Left lobe of liver (tissue), 1 donor: ENCODE data around the gene KLHL24. TPM values are rescaled to one million over a fixed set of nuclear protein-coding genes. Genes with fewer than 3 reads are reported as not detected.

ENCODE experiments used
- total RNA-seq: library from RNA; stranded (reverse); gene quantifications from one replicate; pipeline ENCODE4 v1.2.1, GENCODE V29; 2021
- donor health status: DM: no; HTN: yes; CAD: no.

The KLHL24 gene
- total RNA-seq, 1 donor from 2014 or later: 32.4 TPM

Other genes with a start within 250 kb of the KLHL24 start
- gene MCF2L2, start 207.0 kb upstream of the KLHL24 start, total RNA-seq: 0.13 TPM
- 0.65 TPM for gene KLHL6, start 79.9 kb upstream of the KLHL24 start, total RNA-seq
- 4.9 TPM for gene YEATS2, start 62.2 kb downstream of the KLHL24 start, total RNA-seq
- 0.65 TPM for gene MAP6D1, start 190.0 kb downstream of the KLHL24 start, total RNA-seq
- gene PARL, start 249.3 kb downstream of the KLHL24 start, total RNA-seq: 25.5 TPM